ENCODE results near the gene CACNA2D2. TPM values are rescaled to one million over a fixed set of nuclear protein-coding genes. Genes with fewer than 3 reads are reported as not detected.

Gene CACNA2D2
- total RNA-seq, 1 donor from 2014 or later, result 0.55 TPM

Other genes with a start within 250 kb of the CACNA2D2 start
- gene SEMA3B, start 234.5 kb downstream of the CACNA2D2 start, total RNA-seq, result 7.8 and 27.0 TPM in 2 replicates
- not detected in 2 replicates for gene LSMEM2, start 224.5 kb downstream of the CACNA2D2 start, total RNA-seq
- 28.8 and 57.8 TPM in 2 replicates for gene IFRD2, start 211.2 kb downstream of the CACNA2D2 start, total RNA-seq
- 13.5 and 15.1 TPM in 2 replicates for gene HYAL3, start 204.2 kb downstream of the CACNA2D2 start, total RNA-seq
- gene NAA80, start 204.2 kb downstream of the CACNA2D2 start, total RNA-seq, result 2.8 and 6.4 TPM in 2 replicates
- gene HYAL1, start 200.1 kb downstream of the CACNA2D2 start, total RNA-seq, result 7.3 and 22.8 TPM in 2 replicates
- 82.3 and 127 TPM in 2 replicates for gene HYAL2, start 180.9 kb downstream of the CACNA2D2 start, total RNA-seq
- 16.0 and 21.2 TPM in 2 replicates for gene TUSC2, start 175.4 kb downstream of the CACNA2D2 start, total RNA-seq
- 14.4 and 17.8 TPM in 2 replicates for gene RASSF1, start 162.8 kb downstream of the CACNA2D2 start, total RNA-seq
- gene ZMYND10, start 157.9 kb downstream of the CACNA2D2 start, total RNA-seq, result 0.35 and 4.7 TPM in 2 replicates
- gene NPRL2, start 152.9 kb downstream of the CACNA2D2 start, total RNA-seq, result 17.1 and 24.5 TPM in 2 replicates
- 31.4 and 45.7 TPM in 2 replicates for gene CYB561D2, start 152.8 kb downstream of the CACNA2D2 start, total RNA-seq
- 32.1 and 64.8 TPM in 2 replicates for gene TMEM115, start 144.1 kb downstream of the CACNA2D2 start, total RNA-seq
- gene C3orf18, start 64.1 kb upstream of the CACNA2D2 start, total RNA-seq, result 7.3 and 11.1 TPM in 2 replicates
- 14.2 and 27.6 TPM in 2 replicates for gene HEMK1, start 65.9 kb upstream of the CACNA2D2 start, total RNA-seq
- 1.9 and 6.4 TPM in 2 replicates for gene CISH, start 108.1 kb upstream of the CACNA2D2 start, total RNA-seq
- 51.7 and 72.4 TPM in 2 replicates for gene MAPKAPK3, start 113.5 kb upstream of the CACNA2D2 start, total RNA-seq
- gene DOCK3, start 171.3 kb upstream of the CACNA2D2 start, total RNA-seq, result 0.35 and 0.69 TPM in 2 replicates